Trophoblast cell (in vitro differentiated cells and primary cell): ENCODE results near the gene FGG.

Experiments used
- DNase-seq, 2 donors: peaks; one replicate each; pipeline ENCODE4 v3.0.0-alpha.2; 2016
- H2AFZ ChIP-seq: 2 replicates; pipeline ENCODE4 v1.6.1; 2013; ENCODE audit warnings: low read length, moderate library complexity, mild to moderate bottlenecking; ENCODE audit not compliant: insufficient read depth, poor library complexity
- H2AK5ac ChIP-seq: 2 replicates; pipeline ENCODE4 v1.6.1; 2013; ENCODE audit warnings: mild to moderate bottlenecking, low read length
- H2BK120ac ChIP-seq: 2 replicates; pipeline ENCODE4 v1.6.1; 2013; ENCODE audit warnings: low read length, mild to moderate bottlenecking, moderate library complexity; ENCODE audit not compliant: insufficient read depth, poor library complexity
- H2BK12ac ChIP-seq: 2 replicates; pipeline ENCODE4 v1.6.1; 2013; ENCODE audit warnings: mild to moderate bottlenecking, low read length, moderate library complexity
- H2BK5ac ChIP-seq: 2 replicates; pipeline ENCODE4 v1.6.1; 2013; ENCODE audit warnings: low read length, low read depth, moderate library complexity, mild to moderate bottlenecking; ENCODE audit not compliant: poor library complexity
- H3K14ac ChIP-seq: 2 replicates; pipeline ENCODE4 v1.6.1; 2013; ENCODE audit warnings: mild to moderate bottlenecking, low read length
- H3K18ac ChIP-seq: 2 replicates; pipeline ENCODE4 v1.6.1; 2013; ENCODE audit warnings: mild to moderate bottlenecking, low read length
- H3K23ac ChIP-seq: 2 replicates; pipeline ENCODE4 v1.6.1; 2013; ENCODE audit warnings: low read length
- H3K27ac ChIP-seq: 2 replicates; pipeline ENCODE4 v1.5.1; 2013; ENCODE audit warnings: low read depth, mild to moderate bottlenecking, inconsistent platforms, low read length, moderate library complexity
- H3K27me3 ChIP-seq: 2 replicates; pipeline ENCODE4 v1.6.1; 2013; ENCODE audit warnings: inconsistent platforms, mild to moderate bottlenecking, low read length, moderate library complexity; ENCODE audit not compliant: insufficient read depth
- H3K36me3 ChIP-seq, 2 experiments: 1 replicate in 1 of 2; 2 replicates in 1 of 2; pipeline ENCODE4 v1.6.1; 2013; ENCODE audit warnings: low read length in 2 of 2, mild to moderate bottlenecking in 2 of 2, moderate library complexity in 1 of 2; ENCODE audit not compliant: insufficient read depth in 2 of 2, control insufficient read depth in 1 of 2
- H3K4ac ChIP-seq: 2 replicates; pipeline ENCODE4 v1.6.1; 2013; ENCODE audit warnings: low read depth, mild to moderate bottlenecking, low read length, moderate library complexity
- H3K4me1 ChIP-seq, 2 experiments: 1 replicate in 1 of 2; 2 replicates in 1 of 2; pipeline ENCODE4 v1.6.1; 2013; ENCODE audit warnings: low read length in 2 of 2, mild to moderate bottlenecking in 2 of 2, moderate library complexity in 1 of 2; ENCODE audit not compliant: insufficient read depth in 2 of 2, control insufficient read depth in 1 of 2
- H3K4me2 ChIP-seq: 2 replicates; pipeline ENCODE4 v1.6.1; 2013; ENCODE audit warnings: inconsistent platforms, mild to moderate bottlenecking, low read length, moderate library complexity
- H3K4me3 ChIP-seq: 2 replicates; pipeline ENCODE4 v1.5.1; 2013; ENCODE audit warnings: mild to moderate bottlenecking, low read depth, low read length, inconsistent platforms
- H3K79me1 ChIP-seq: one replicate; pipeline ENCODE4 v1.6.1; 2013; ENCODE audit warnings: low read length
- H3K79me2 ChIP-seq: 2 replicates; pipeline ENCODE4 v1.6.1; 2013; ENCODE audit warnings: low read length, mild to moderate bottlenecking; ENCODE audit not compliant: control insufficient read depth, insufficient read depth, poor library complexity
- H3K9ac ChIP-seq: 2 replicates; pipeline ENCODE4 v1.6.1; 2013; ENCODE audit warnings: mild to moderate bottlenecking, low read length
- H3K9me3 ChIP-seq: 2 replicates; pipeline ENCODE4 v1.6.1; 2013; ENCODE audit warnings: low read depth, mild to moderate bottlenecking, control low read depth, inconsistent platforms, low read length; ENCODE audit not compliant: insufficient read depth
- H4K12ac ChIP-seq: 2 replicates; pipeline ENCODE4 v1.6.1; 2013; ENCODE audit warnings: low read depth, mild to moderate bottlenecking, low read length, moderate library complexity
- H4K8ac ChIP-seq: 2 replicates; pipeline ENCODE4 v1.6.1; 2013; ENCODE audit warnings: low read depth, mild to moderate bottlenecking, low read length, moderate library complexity
- H4K91ac ChIP-seq: one replicate; pipeline ENCODE4 v1.6.1; 2013; ENCODE audit warnings: low read depth, mild to moderate bottlenecking, low read length, moderate library complexity
- WGBS: extraction: QIAGEN DNeasy Blood & Tissue Kit; methylation state at CpG from one replicate; pipeline ENCODE4 v1.1.7; 2013; ENCODE audit warnings: missing lambda C conversion rate; ENCODE audit not compliant: insufficient read length, insufficient coverage; ENCODE audit errors: extremely low coverage; 5-methylcytosine and 5-hydroxymethylcytosine counted together

The FGG gene

GRCh38 chr4:154630324-154630723 lies 17.9 kb upstream of the FGG start:
- Histone ChIP-seq H2BK120ac (no peak overlapping the region), H3K14ac (no peak overlapping the region), H3K4me2 (no peak overlapping the region), H3K79me2 (no peaks in the 10 kb centered on the region), H3K79me1 (no peaks in the 10 kb centered on the region), H2BK5ac (no peak overlapping the region), H2BK12ac (no peak overlapping the region), H3K9me3 (no peaks in the 10 kb centered on the region), H3K27me3 (no peaks in the 10 kb centered on the region), H4K8ac (no peak overlapping the region), H2AK5ac (no peak overlapping the region), H2AFZ (no peak overlapping the region), H3K36me3 (no peaks in the 10 kb centered on the region), H3K4ac (no peak overlapping the region), H3K9ac (no peak overlapping the region), H3K27ac (no peak overlapping the region), H4K91ac (no peak overlapping the region), H3K4me1 (peaks cover 3 to 8% of the 10 kb centered on the region in 2 experiments), H3K23ac (no peak overlapping the region), H4K12ac (no peak overlapping the region), H3K4me3 (no peak overlapping the region), H3K18ac (no peak overlapping the region)
- no peak for DNase-seq

- H3K9me3 ChIP-seq, result no peaks in the 10 kb centered on the region
- H3K27ac ChIP-seq, result no peak overlapping the region
- peak overlapping the region; percentile 37 for H2AFZ ChIP-seq
- no peak overlapping the region for H2BK5ac ChIP-seq
- DNase-seq, result peak; percentile 19 to 51
- no peak overlapping the region for H2AK5ac ChIP-seq
- no peaks in the 10 kb centered on the region for H3K27me3 ChIP-seq
- no peak overlapping the region for H3K14ac ChIP-seq
- no peak overlapping the region for H4K12ac ChIP-seq
- no peaks in the 10 kb centered on the region for H3K79me2 ChIP-seq
- no peak overlapping the region for H3K4ac ChIP-seq
- no peak overlapping the region for H3K23ac ChIP-seq
- H4K8ac ChIP-seq, result peak overlapping the region; percentile 25
- no peak overlapping the region for H4K91ac ChIP-seq
- peak overlapping the region; percentile 63 for H3K4me2 ChIP-seq
- no peak overlapping the region for H2BK120ac ChIP-seq
- H3K36me3 ChIP-seq, result no peaks in the 10 kb centered on the region
- H3K4me1 ChIP-seq, result peaks cover 3 to 8% of the 10 kb centered on the region in 2 experiments
- WGBS, result no CpG with 5 or more reads among the region's 48 CpGs
- H3K18ac ChIP-seq, result no peak overlapping the region
- no peak overlapping the region for H2BK12ac ChIP-seq
- peak overlapping the region; percentile 8 for H3K4me3 ChIP-seq
- H3K9ac ChIP-seq, result no peak overlapping the region
- H3K79me1 ChIP-seq, result no peaks in the 10 kb centered on the region
Measured at GRCh38 chr4:154626793-154627484, 14.5 kb upstream of the FGG start.

DNA sequence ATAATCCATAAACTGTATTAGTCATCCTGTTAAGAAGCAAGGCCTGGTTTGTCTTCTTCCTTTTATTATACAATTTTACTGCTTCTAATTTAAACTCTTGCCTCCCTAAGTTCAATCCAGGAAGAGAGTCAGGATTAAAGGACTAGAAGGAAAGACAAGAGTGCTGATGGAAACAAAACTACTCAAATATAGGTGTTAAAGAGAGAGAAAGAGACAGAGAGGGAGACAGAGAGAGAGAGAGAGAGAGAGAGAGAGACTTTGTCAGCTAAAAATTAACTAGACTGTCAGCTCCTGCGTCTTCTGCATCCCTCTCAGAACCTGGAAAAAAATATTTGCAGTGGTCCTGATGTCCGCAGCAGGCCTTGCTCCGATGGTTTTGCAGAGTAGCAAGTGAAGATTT lies 13.5 kb upstream of the FGG start:
- no peak overlapping the region for H3K27ac ChIP-seq
- no peaks in the 10 kb centered on the region for H3K36me3 ChIP-seq
- no peak for DNase-seq
- no peak overlapping the region for H3K14ac ChIP-seq
- H3K4me1 ChIP-seq, result peaks cover 3 to 8% of the 10 kb centered on the region in 2 experiments
- H3K23ac ChIP-seq, result no peak overlapping the region
- no peak overlapping the region for H3K4me2 ChIP-seq
- H2BK12ac ChIP-seq, result no peak overlapping the region
- H4K8ac ChIP-seq, result no peak overlapping the region
- H3K27me3 ChIP-seq, result no peaks in the 10 kb centered on the region
- no peaks in the 10 kb centered on the region for H3K79me2 ChIP-seq
- H2BK5ac ChIP-seq, result no peak overlapping the region
- no peak overlapping the region for H4K12ac ChIP-seq
- no CpG with 5 or more reads among the region's 3 CpGs for WGBS
- no peak overlapping the region for H2AFZ ChIP-seq
- H3K79me1 ChIP-seq, result no peaks in the 10 kb centered on the region
- no peak overlapping the region for H3K4ac ChIP-seq
- H3K9me3 ChIP-seq, result no peaks in the 10 kb centered on the region
- H3K4me3 ChIP-seq, result no peak overlapping the region
- no peak overlapping the region for H2AK5ac ChIP-seq
- H2BK120ac ChIP-seq, result no peak overlapping the region
- H3K9ac ChIP-seq, result no peak overlapping the region
- H4K91ac ChIP-seq, result no peak overlapping the region
- no peak overlapping the region for H3K18ac ChIP-seq

GRCh38 chr4:154623995-154624394 lies 11.5 kb upstream of the FGG start:
- no peak overlapping the region for H4K12ac ChIP-seq
- no peaks in the 10 kb centered on the region for H3K79me1 ChIP-seq
- H3K4ac ChIP-seq, result no peak overlapping the region
- no peaks in the 10 kb centered on the region for H3K27me3 ChIP-seq
- H2BK12ac ChIP-seq, result no peak overlapping the region
- H2AK5ac ChIP-seq, result no peak overlapping the region
- H4K91ac ChIP-seq, result no peak overlapping the region
- no CpG with 5 or more reads among the region's 7 CpGs for WGBS
- no peak for DNase-seq
- no peak overlapping the region for H3K23ac ChIP-seq
- H3K14ac ChIP-seq, result no peak overlapping the region
- H3K9ac ChIP-seq, result no peak overlapping the region
- H3K18ac ChIP-seq, result no peak overlapping the region
- H3K4me1 ChIP-seq, result peaks cover 3 to 8% of the 10 kb centered on the region in 2 experiments
- H3K9me3 ChIP-seq, result no peaks in the 10 kb centered on the region
- no peak overlapping the region for H2BK5ac ChIP-seq
- no peak overlapping the region for H3K4me3 ChIP-seq
- no peak overlapping the region for H3K4me2 ChIP-seq
- no peaks in the 10 kb centered on the region for H3K36me3 ChIP-seq
- no peak overlapping the region for H2AFZ ChIP-seq
- H3K79me2 ChIP-seq, result no peaks in the 10 kb centered on the region
- H3K27ac ChIP-seq, result no peak overlapping the region
- H4K8ac ChIP-seq, result no peak overlapping the region
- no peak overlapping the region for H2BK120ac ChIP-seq
